ENCODE results near the gene PSAP.
"Not testable (repeated sequence)": the region's sequence is repeated elsewhere in the genome, so short reads cannot be mapped to it uniquely, and the experiment has no call there.

PSAP gene

DNA sequence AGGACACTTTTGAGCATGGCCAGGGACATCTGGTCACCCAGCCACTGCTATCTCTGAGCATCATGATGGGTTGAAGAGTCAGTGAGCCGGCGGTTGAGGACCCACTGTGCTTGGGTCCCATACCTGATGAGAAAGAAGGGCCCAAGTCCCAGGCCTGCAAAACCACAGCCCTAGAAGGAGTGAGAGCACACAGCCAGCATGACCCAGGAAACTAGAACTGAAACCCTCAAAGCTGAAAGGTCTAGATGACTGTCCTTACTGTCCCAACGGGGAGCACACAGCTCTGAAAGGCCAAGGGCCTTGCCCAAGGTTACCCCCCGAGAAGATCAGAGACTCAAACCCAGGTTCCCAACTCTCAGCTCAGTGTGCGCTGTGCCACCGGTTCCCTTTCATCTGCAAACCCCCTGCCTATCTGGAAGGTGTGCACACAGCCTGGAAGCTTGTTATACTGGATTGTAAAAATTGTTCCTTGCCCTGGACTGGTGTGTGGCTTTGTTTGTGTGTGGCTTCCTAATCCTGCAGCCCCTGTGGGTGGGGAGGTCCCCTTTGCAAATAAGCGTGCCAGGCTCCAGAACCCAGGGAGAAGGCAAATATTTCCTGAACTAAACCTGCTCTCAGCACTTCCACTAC lies 22.6 kb upstream of the PSAP start:
- peak; percentile 68 for DNase-seq

GRCh38 chr10:71869601-71870000 lies 18.6 kb upstream of the PSAP start:
- DNase-seq: not testable (repeated sequence)

GRCh38 chr10:71868192-71868697 lies 17.2 kb upstream of the PSAP start:
- DNase-seq: peak; percentile 97

DNA sequence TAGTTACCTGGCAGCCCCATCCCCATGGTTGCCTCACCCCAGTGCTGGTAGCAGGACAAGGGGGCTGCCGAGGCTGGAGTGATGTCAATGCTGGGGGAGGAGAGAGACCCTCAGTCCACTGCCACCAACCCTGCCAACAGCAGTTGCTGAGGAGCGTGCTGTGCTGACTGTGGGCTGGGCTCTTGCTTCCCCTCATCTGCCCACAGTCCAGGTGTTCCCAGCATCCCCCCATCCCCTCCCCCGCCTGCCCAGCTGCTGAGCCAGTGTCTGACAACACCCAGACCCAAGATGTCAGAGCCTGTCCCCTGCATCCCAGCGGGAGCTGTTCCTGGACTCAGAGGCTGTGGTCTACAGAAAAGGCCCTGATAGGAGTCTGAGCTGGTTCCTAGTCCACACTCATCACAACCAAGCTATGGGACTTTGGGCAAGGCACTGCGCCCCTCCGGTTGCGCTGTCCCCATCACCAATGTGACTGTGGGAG lies 14.6 kb upstream of the PSAP start:
- no peak for DNase-seq

DNA sequence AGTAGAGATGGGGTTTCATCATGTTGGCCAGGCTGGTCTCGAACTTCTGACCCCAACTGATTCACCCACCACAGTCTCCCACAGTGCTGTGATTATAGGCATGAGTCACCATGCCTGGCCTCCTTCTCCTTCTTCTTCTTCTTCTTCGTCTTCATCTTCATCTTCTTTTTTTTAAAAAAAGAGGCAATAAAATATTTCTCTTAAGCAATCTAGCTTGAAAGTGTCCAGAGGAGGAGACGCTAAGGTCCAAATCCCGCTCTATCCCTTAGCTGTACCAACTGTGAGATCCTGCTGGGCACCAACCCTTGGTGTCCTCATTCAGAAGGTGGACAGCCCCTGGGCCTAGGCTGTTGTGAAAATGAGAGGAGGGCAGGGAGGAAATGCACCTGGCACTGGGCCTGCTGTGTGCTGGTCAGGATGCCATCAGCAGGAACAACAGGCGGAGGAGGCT lies 13.9 kb upstream of the PSAP start:
- DNase-seq: no peak

DNA sequence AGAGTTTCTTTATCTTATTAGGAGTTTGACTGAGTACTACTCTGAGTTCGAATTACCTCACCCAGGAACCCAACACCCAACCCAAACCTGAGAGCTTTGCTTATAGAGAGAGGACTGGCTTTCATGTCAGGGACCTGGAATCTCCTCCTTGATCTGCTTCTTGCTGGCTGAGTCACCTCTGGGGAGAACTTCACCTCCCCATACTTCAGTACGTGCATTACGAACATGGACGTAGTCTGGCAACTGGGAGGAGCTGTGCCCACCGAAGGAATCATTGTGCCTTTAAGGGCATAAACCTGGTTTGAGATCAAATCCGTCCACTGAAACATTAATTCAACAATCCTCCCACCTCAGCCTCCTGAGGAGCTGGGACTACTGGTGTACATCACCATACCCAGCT lies 12.2 kb upstream of the PSAP start:
- no peak for DNase-seq

GRCh38 chr10:71860243-71861029 lies 9.4 kb upstream of the PSAP start:
- DNase-seq: peak; percentile 98

DNA sequence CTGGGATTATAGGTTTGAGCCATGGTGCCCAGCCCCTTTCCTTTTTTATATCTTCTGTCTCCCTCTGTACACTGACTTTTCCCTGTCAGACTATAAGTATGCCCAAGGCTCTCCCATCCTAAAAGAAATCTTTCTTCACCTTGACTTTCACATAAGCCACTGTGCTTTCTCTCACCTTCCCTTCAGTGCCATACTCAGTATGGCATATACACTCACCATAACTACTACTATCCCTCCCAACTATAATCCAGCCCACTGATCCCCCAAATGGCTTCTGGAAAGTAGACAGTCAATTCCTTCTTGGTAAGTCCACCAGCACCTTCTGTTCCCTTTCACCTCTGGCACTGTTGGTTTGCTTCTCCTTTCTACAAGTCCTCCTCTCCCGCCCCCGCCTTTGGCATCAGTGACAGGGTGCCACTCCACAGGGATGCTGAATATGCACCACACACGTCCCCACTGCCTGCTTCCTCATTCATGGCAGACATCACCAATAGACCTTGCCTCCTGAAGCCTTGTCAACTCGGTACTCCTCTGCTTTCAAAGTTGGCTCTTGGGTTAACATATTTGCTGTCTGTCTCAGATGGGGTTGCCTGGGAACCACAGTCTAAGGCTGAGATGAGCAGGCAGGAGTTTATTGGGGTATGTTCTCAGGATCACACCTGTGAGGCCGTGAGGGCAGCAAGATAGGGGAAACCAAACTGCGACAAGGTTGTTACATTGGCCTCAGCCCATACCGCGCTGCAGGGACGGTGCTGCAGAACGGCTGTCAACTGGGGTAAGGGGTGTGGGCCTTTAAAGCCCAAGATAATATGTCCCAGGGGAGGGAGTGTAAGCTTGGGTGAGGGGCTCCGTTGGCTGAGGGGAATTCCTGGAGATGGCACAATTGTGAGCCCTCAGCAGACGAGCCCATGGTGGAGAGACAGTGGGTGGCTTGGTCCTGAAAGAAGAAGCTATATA lies 7.2 kb upstream of the PSAP start:
- peak; percentile 92 for DNase-seq

DNA sequence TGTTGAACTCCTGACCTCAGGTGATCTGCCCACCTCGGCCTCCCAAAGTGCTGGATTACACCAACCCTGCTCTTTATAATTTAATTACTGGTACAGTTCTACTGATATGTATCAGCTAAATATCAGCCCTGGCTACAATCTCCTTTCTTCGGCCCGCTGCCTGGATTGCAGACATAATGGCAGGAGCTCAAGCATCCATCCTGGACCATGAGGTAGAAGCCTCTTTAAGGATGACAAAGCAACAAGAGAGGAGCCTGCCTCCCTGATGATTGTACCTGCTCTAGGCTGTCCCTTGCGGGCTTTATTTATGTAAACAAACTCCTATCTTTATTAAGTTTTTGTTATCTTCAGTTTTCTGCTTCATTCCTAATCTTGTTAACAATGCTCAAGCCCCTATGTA lies 5.6 kb upstream of the PSAP start:
- no peak for DNase-seq

- DNase-seq: no peak
Measured at GRCh38 chr10:71854031-71854430, 3.0 kb upstream of the PSAP start.

GRCh38 chr10:71852355-71852937 lies 1.4 kb upstream of the PSAP start:
- peak; percentile 70 for DNase-seq

GRCh38 chr10:71851465-71852095 lies 529 bp upstream of the PSAP start:
- DNase-seq: not testable (repeated sequence)

DNA sequence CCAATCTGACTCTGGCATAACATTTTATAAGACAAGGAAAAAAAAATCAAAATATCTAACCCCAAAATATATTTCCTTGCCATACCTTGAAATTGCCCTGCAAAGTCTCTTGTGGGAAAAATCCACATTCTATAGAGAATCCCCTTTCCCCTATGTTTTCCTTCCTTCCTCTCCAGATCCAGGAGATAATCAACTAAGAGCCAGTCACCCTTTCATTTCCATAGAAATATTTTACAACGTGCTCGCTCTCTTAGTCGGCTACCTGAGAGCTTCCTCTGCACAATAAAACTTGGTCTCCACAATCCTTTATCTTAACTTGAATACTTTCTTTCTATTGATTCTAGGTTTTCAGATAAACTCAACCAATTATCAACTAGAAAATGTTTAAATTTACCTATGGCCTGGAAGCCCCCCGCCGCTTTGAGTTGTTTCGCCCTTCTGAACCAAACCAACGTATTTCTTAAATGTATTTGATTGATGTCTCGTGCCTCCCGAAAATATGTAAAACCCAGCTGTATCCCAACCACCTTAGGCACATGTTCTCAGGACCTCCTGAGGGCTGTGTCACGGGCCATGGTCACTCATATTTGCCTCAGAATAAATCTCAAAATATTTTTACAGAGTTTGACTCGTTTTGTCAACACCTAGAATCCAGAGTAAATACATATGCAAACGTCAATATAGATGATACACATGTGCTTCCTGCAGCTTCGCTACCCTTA lies 869 bp downstream of the PSAP start:
- no peak for DNase-seq

GRCh38 chr10:71849461-71849908 lies 1.6 kb downstream of the PSAP start:
- no peak for DNase-seq

GRCh38 chr10:71848325-71849275 lies 2.5 kb downstream of the PSAP start:
- peak; percentile 63 for DNase-seq

DNA sequence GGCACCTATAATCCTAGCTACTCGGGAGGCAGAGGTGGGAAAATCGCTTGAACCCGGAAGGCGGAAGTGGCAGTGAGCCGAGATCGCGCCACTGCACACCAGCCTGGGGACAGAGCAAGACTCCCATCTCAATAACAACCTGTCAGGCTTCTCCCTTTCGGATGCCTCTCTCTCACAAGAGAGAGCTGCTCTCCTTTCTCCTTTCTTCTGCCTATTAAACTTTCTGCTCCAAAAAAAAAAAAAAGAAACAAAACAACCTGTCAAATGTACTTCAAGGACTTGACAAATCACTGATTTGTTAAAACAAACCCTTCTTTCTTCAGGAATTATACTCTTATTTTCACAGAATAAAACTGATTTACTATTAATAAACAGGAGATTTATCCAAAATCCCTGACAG lies 3.6 kb downstream of the PSAP start:
- DNase-seq: no peak

GRCh38 chr10:71846816-71847215 lies 4.2 kb downstream of the PSAP start:
- DNase-seq: peak; percentile 65

DNA sequence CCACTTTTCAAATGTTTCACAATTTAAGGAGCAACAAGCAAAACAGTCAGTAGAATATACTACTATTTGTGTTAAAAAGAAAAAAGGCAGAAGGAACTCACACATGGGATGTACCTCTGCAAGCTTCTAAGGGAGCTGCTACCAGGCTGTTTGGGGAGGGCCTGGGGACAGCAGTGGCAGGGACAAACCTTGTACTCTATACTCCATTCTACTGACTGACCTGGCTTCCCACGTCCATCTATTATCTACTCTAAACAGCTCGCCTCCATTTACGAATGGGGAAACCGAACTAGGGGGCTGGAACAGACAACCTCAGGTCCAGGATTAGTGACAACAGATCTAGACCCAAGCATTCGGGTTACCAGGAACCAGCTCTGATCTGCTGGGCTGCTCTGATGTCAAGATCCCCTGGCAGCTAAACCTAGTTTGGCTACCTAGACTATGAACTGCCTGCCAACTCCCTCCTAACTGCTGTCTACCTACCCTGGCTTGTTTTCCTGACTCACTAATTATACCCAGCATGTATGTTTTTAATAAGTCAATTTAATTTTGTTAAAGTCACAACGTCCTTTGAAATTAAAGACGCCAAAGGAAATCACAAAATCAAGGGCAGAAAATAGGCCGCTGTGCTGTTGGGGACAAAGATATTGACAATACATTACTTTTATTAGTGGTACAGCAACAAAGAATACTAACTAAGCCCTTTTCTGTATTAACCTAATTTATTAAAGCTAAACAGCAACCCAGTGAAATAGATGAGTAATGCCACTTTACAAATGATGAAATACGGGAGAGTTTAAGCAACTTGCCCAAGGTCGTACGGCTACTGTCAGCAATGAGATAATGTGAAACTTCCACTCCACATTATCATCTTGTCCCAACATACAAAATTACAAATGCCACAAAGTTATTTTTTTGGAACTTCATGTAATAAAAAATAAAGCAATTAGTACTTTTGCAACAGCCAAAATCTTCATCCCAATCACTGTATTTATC lies 5.3 kb downstream of the PSAP start:
- peak; percentile 84 for DNase-seq

DNA sequence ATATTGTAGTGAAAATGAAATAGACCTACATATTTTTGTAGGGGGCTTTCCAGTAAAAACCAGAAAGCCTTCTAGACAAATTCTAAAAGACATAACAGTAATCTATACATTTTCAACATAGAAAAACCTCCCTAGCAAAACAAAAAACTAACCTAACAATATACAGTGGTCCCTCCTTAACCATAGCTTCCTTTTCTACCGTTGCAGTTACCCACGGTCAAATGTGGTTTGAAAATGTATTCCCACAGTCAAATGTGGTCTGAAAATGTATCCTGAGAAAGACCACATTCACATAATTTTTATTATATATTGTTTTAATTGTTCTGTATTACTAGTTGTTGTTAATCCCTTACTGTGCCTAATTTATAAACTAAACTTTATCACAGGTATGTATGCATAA lies 6.4 kb downstream of the PSAP start:
- no peak for DNase-seq
